ENCODE results near the gene RIGI.
A peak's percentile ranks its signal among the peaks of the same experiment; 100 is the strongest.
"Not testable (repeated sequence)": the region's sequence is repeated elsewhere in the genome, so short reads cannot be mapped to it uniquely, and the experiment has no call there.

The RIGI gene

DNA sequence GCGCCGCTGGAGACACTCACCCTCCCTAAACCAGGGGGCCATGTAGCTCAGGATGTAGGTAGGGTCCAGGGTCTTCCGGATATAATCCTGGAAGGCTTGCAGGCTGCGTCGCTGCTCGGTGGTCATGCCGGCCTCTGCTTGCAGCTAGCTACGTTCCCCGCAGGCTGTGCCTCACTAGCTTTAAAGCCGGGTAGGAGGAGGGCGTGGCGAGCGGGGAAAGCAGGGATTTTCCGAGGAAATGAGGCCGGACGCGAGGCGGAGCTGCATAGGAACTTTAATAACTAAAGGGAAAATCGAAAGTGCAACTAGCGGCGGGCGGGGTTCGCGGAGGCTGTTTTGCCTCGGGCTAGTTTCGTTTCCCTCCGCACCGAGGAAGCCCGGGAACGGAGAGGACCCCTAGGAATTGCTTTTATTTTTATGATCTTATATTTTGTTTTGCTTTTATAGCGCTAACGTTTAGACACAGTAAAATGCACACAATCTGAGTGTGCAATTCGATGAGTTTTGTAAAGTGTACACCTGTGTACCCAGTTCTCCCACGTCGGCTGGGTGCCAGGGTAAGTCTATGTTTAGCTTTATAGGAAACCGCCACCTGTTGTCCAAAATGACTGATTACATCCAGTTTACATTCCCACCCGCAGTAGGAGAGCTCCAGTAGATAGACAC lies at the start of gene RIGI:
TSS of gene RIGI (minus strand) at position 156 of the 666 bp plus-strand sequence. CDS start at position 126, 30 bp downstream.
- peak; percentile 61 to 71 for DNase-seq (ENCODE audit: low read depth in 2 of 2)

DNA sequence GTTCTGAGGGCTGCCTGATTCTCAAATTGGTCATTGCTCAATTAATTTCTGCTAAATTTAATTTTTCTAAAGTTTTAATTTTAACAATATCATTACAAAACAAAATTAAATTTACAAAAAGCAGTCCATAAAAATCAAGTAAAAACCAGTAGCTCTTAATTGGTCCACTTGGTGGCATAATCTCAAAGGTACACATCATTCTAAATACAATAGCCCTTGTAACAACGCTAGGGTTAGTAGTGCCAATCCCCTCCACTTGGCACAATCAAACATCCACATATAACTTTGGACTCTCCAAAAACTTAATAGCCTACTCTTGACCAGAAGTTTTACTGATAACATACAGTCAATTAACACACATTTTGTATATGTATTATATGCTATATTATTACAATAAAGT lies 48.9 kb upstream of the RIGI start:
- no peak for DNase-seq (ENCODE audit: low read depth in 2 of 2)

DNA sequence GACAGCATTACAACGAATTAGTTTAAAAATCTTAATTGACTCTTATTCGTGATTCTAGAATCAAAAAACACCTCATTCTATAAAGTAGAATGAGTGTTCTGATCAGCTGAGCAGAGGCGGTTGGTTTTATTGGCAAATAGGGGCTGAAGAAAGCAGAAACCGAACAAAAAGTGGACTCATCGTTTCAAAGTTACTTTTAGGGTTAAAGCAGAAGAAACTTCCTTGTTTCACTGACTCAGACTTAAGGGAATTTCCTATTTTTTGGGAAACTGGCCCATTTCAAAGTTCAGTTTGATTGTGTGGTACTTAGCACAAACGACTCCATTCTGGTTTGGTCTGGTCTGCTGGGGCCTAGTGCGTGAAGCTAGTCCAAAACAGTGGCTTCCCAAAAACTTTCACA lies 47.8 kb upstream of the RIGI start:
- DNase-seq (ENCODE audit: low read depth in 2 of 2): no peak

DNA sequence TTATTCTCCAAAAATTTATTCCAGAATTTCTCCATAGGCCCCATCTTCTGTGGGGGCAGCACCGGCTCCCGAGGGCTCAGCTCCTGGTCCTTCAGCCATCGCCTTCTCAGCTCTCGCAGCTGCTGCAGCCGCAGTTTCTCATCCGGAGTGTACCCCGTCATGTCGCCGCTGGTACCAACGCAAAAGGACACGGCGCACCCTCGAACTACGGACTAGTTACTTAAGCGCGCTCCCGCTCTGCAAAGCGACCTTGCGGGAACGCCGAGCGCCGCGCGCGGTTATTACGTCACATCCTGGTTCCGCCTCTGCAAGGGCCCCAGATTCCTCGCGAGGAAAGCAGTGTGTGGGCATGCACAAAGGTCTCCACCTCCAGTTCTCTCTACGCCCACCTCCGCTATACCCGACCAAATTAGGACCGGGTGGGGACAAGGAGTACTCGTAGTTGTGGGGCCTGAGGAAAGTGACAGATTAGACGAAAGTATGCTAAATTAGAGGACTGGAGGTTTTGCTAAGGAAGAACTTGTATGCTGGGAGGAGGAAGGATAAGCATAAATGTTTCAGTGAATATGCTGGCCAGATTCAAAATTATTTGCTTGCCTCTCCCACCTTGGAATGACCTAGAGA lies 47.0 kb upstream of the RIGI start, which contains the start of gene NDUFB6:
TSS of gene NDUFB6 (minus strand) at position 260 of the 624 bp plus-strand sequence. CDS start at position 161, 99 bp downstream.
- DNase-seq (ENCODE audit: low read depth in 2 of 2): peak; percentile 91 to 96

DNA sequence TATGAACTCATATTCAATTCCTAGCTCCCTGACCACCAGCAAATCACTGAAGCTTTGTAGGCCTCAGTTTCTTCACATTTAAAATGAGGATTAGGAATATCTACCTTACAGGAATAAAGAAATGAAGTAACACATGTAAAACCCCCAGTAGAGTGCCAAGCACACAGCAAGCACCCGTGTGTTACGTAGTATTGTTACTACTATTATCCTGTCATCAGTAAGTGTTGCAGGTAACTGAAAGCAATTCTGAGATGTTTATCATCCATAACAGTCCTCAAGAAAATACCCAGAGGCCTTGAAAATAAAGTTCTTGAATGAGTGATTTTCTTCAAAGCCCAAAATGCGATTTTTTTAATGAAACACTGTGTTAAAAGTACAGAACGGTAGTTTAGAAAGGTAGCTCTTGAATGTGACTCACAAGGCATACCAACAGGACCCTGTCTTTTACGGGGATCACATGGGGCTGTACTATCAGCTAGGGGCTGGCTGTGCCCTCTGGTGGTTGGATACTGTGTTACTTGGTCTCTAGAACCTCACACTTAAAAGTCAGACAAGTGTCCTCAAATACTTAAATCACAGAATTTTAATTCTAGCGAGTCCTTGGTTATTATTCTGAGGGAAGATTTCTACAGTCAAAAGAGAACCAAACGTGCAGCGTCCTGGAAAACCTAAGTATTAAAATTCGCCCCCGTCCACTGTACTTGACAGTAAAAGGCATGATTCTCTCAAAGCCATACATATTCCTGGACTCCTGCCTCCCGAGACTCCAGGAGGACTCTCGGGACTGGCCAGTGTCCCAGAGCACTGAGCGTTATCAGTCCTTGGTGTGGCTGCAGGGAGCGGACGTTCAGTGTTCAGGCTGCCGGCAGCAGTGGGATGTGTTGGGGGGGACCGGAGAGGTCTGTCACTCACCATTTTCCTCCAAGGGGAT lies 46.2 kb upstream of the RIGI start:
- DNase-seq (ENCODE audit: low read depth in 2 of 2): peak; percentile 40 to 55

DNA sequence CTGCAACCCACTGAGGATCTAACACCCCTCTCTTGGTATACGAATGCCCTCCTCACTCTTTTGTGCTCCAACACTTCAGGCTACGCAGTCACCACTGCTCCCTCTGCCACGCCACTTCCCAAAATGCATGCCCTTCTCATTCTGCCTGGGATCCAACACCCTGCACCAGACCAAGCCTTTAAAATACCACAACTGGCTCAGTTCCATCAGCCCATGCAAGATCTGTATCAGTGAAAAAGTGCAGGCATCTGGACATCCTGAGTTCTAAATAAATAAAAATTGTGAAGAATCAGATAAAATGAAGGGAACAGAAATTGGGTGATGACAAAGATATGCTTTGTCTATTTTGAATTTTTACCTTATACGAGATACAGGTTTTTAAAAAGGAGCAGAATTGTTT lies 44.3 kb upstream of the RIGI start:
- DNase-seq (ENCODE audit: low read depth in 2 of 2): no peak

DNA sequence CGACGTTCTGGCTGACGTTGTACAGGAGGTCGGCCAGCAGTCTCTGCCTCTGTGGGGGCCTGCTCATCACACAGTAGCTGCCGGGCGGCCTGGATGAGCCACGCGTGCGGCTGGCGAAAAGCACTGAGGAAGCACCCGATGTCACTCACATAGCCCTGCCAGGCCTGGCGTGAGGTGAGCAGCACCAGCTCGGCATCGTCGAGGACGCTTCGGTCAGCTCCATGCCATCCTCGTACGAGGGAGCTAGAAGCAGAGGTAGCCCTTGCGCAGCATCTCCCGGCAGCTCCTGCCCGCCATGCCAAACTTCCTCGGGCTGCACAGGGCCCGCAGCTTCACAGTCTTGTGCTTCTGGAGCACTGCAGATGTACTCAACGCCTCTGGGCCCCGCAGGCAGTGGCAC lies 40.8 kb upstream of the RIGI start:
- DNase-seq (ENCODE audit: low read depth in 2 of 2): no peak

DNA sequence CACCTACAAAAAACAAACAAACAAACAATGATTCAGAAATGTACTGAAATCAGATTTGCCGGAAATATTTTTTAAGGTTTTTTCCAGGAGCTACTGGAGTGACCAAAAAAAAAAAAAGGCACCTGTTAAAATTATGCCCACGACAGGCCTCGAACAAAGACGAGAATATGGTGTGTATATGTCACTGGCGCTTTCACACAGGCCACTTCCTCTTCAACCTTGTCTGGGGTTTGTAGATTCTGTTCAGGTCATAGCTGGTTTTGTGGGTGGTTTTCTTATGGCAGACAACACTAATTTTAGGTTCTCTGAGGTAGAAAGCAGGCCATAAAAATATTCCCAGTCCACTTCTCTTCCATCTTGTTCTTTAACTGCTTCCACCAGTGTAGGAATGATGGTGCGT lies 40.0 kb upstream of the RIGI start:
- DNase-seq (ENCODE audit: low read depth in 2 of 2): no peak

DNA sequence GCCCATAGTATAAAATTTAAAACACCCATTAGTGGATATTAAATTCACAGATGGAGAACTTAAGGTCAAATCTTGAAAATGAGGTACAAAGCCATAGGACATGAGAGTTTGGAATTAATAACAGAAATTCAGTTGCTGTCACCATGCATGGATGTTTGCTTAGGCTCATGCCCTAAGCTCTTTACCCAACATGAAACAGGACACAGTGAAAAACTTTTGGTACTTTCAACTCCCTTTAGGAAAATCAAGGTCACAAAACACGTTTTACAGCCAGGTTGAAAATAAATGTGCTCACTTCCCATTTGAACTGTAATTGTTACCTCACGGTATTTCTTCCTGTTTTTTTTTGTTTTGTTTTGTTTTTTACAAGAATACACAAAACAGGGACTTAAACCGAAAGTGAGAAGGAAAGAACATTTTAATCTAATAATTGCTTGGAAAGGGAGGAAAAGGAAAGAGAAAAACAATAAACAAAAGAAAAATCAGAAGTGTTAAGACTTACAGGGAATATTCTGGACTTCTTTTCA lies 32.5 kb upstream of the RIGI start:
- no peak for DNase-seq (ENCODE audit: low read depth in 2 of 2)

DNA sequence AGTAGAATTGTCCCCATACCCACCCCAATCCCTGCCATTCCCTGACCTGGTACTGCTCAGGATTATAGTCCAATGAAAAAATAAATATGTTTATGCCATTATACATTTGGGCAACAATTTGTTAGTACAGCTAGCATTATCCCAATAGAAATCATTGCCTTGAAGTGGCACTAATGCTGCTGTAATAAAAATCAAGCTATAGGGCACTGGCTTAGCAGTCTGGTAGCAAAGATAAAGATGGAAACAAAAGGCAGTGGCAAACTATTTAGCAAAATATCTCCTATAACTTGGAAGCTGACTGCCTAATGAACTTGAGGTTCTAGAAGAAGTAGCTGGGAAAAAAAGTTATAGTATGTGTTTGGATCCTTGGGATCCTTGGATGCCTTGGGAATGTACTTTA lies 28.6 kb upstream of the RIGI start:
- no peak for DNase-seq (ENCODE audit: low read depth in 2 of 2)

DNA sequence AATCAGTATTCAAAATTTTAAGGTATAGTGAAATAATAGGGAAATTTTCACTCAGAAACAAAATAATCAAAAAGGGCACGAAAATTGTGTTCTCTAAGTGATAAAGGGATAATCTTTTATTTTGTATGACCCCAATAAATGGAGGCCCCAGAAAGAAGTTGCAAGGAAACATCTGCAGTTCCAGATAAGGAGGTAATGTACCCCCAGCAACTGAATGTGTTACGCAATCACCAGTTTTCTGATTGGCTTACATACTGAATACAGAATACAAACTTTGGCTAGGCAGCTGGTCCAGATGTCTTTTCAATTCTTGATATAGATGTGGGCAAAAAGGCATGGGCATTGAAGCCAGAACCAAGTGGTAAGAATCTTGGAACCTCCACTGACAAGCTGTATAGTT lies 28.1 kb upstream of the RIGI start:
- DNase-seq (ENCODE audit: low read depth in 2 of 2): no peak

DNA sequence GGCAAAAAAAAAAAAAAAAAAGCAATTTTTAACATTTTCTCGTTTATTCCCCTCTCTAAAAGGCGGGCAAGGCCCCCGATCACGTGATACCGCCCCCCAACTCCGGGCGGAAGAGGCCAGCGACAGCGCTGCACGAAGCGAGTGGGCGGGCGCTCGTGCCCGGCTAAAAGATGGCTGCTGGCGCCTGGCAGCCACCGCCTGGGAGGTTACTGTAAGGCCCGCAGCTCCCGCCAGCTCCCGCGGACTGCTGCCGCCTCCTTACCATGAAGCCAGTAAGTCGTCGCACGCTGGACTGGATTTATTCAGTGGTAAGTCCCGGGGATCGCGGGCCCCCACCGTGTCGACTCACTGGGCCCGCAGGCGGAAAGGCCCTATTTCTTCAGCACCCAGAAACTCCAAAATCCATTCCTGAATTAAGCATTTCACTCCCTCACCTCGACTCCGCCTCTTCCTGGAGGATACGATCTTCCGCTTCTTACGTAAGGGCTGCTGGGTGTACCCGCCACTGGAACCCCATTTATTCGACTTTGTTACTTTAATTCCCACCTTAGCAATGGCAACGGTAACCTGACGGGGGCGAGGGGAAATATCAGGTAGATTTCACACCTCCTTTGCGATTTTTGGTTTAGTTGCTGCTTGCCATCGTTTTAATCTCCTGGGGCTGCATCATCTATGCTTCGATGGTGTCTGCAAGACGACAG lies 26.3 kb upstream of the RIGI start, which contains the start of the genes SMIM27 and TOPORS:
TSS of gene SMIM27 (plus strand) at position 156 of the 701 bp plus-strand sequence. CDS start at position 264, 108 bp downstream.
TSS of gene TOPORS (minus strand) at position 415 of the 701 bp plus-strand sequence. CDS start at position 265, 150 bp downstream.
- peak; percentile 79 to 83 for DNase-seq (ENCODE audit: low read depth in 2 of 2)

DNA sequence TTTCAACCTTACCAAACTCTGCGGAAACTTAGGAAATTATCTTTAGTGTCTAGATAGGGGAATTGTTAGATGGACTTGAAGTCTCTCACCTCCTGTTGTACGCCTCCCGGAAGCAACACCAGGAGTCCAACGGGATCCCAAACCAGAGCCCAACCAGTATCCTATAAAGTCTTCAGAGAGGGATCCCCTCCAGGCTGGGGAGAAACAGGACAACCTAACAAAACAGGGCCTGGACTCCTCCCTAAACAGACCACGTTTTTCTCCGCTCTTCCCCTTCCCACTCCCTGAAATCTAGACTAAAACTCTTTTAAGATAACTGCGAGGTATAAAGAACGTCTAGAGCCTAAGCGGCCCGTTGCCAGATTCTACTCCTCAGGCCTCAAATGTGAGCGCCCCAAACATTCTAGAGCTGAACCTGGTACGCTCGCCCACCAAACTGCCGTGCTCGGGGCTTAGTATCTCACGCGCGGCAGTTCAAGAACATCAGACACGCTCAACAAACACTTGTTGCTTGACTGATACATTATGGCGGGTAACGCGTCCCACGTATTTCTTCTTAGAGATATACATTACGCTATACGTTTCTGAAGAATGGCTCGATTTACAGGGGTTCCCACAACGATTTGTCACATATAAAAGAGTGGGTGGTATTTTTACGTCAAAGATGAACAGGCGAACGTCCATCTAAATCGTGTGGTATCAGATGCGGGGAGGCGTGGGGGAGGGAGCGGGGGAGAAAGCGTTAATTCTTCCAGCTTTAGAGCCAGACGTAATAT lies 25.5 kb upstream of the RIGI start:
- DNase-seq (ENCODE audit: low read depth in 2 of 2): peak; percentile 5 to 31

DNA sequence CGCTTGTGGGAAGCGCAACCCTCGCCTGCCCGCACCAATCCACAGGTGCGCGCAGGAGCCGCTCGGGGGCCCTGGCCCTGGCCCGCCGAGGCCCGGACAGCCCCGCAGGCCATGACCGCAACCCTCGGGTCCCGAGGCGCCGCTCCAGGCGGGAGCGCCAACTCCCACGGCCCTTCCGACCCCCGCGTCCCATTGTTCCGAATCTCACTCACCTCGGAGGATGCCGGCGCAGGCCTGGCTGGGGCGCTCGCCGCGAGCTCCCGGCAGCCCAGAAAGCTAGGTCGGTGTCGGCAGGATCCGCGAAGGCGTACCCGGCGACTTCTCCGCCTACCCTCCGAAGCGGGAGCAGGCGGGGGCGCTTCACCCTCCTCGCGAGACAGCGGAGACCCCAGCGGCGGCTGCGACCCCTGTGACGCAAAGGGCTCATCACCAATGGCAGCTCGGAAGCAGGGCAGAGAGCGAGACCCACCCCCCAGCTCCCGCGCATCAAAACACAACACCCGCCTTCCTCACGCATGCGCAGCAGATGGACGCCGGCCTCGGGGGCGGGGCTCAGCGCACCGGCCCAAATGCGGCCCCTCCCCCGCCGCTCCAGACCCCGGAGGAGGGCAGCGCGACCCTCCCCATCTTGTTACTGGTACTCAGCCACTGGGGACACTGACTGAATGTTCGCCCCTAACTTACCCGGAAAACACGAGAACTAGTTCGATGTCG lies 24.7 kb upstream of the RIGI start:
- peak; percentile 81 to 85 for DNase-seq (ENCODE audit: low read depth in 2 of 2)

DNA sequence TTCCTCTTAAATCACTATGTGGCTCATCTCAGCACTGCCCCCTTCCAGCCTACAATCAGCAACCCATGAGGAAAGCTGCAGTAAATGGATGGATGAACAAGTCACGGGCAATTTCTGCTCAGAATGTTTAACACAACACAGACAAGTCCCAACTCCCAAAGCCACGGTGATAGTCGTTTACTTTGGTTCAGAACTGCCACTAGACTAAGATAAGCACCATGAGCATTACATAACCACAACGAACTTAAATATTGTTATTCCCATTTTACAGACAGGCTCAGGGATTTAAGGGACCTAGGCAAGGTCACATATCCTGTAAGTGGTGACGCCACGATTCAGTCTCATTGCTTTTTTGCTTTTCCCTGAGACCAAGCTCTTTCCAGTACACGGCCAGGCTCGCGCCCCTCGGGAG lies 24.2 kb upstream of the RIGI start:
- no peak for DNase-seq (ENCODE audit: low read depth in 2 of 2)

DNA sequence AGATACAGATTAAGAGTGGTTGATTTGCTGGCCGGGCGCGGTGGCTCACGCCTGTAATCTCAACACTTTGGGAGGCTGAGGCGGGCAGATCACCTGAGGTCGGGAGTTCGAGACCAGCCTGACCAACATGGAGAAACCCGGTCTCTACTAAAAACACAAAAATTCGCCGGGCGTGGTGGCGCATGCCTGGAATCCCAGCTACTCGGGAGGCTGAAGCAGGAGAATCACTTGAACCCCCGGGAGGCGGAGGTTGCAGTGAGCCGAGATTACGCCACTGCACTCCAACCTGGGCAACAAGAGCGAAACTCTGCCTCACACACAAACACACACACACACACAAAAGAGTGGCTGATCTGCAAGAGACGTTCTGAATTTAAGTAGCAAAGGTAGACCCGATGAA lies 22.2 kb upstream of the RIGI start:
- DNase-seq (ENCODE audit: low read depth in 2 of 2): not testable (repeated sequence)

DNA sequence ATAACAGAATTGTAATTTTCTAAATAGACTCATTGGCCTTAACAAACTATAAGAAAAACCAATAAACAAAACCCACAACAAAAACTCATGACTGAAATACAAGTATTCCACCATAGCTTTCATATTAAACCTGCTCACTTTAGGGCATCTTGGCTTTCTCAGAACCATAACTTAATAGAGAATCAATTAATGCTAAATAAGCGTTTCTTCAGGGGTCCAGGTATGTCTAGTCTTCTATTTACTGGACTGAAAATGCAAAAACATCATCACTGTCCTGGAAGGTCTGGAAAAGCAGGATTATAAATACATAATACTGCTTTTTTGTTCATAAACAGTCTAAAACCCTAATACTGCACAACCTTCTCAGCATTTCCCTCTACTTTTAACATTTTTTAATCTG lies 19.9 kb upstream of the RIGI start:
- DNase-seq (ENCODE audit: low read depth in 2 of 2): no peak

DNA sequence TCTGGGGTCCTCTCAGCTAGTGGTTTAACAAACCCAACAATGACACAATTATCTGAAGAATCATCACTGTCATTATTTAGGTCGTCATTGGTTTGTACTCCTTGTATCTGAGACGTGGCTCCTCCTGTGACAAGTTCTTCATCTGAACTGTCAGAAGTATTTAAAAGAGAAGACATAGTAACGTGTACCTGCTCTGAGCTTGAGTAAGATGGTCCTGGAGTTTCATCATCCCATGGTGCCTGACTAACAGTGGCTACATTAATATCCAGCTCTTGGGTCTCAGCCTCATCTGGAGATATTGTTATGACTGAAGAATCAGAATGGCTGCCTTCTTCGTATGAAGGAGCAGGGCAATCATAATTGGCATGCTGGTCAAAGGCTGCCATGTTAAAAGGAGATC lies 17.1 kb upstream of the RIGI start:
- DNase-seq (ENCODE audit: low read depth in 2 of 2): no peak

DNA sequence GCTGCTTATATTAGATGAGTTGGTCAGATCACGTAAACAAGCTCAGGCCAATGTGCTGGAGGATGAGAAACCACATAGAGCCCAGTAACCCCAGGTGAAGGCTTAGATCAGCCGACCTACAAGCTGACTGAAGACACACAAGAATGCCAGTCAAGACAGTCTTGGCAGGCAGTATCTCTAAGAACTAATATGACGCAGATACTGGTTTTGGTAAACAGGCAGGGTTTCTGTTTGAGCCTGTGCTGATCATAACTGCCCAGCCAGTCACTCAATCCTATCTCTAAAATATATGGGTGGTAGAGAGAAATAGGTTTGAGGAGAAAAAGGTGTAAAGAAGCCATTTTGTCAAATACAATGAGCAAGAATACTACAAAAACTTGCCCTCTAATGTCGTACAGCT lies 7.8 kb upstream of the RIGI start:
- no peak for DNase-seq (ENCODE audit: low read depth in 2 of 2)

DNA sequence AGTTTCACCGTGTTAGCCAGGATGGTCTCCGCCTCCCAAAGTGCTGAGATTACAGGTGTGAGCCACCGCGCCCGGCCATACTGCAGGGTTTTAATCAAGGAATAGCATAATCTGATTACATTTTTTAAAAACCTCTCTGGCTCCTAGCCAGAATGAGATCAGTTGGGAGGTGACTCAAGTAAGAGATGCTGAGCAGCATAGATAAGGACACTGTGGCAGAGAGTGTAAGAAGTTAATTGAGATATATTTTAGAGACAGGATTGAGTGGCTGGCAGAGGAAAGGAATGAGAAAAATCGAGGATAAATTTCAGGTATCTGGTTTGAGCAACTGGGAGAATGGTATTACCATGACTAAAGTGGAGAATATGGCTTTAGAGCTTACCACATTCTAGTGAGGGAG lies 7.3 kb upstream of the RIGI start:
- no peak for DNase-seq (ENCODE audit: low read depth in 2 of 2)
